GM21723 (cell line): Measurements from ENCODE around the gene UBAC2.

Source experiments
- ATAC-seq: cut with Tn5 transposase; IDR thresholded peaks from one replicate; pipeline ENCODE4 v1.9.1; 2021; ENCODE audit warnings: mild to moderate bottlenecking, moderate library complexity; ENCODE audit not compliant: unreplicated experiment

UBAC2 gene

DNA sequence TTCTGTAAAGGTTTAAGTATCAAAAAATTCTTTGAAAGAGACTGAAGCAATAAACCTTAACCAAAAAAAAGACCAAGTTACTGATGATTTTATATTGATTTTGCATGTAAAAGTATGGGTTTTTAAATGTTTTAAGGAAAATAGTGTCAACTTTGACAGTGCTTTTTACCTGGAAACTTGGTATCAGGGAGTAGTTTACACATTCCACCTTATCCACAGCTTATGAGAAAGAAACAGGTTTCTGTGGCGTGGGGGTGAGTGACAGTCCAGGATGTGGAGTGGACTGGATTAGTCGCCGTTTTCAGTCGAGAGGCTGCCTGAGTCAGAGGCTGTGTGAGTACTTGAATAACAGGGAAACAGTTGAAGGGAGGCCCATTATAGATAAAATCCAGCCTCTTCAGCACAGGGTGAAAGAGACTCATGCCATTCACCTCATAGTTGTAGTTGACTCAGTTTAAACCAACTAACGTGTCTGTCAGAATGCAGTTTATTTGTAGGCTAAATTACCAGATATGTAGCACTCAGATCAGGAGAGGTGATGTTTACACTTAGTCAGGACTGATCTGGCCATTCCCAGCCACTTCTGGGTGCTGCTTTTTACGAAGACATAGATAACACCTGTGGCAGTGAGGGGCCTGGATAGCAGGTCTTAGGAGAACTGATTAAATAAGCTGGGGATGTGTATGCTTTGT lies 107.1 kb downstream of the UBAC2 start:
- peak; percentile 43 for ATAC-seq

- no peak for ATAC-seq
These were observed 107.9 kb downstream of the UBAC2 start for GRCh38 chr13:99308471-99309087.

DNA sequence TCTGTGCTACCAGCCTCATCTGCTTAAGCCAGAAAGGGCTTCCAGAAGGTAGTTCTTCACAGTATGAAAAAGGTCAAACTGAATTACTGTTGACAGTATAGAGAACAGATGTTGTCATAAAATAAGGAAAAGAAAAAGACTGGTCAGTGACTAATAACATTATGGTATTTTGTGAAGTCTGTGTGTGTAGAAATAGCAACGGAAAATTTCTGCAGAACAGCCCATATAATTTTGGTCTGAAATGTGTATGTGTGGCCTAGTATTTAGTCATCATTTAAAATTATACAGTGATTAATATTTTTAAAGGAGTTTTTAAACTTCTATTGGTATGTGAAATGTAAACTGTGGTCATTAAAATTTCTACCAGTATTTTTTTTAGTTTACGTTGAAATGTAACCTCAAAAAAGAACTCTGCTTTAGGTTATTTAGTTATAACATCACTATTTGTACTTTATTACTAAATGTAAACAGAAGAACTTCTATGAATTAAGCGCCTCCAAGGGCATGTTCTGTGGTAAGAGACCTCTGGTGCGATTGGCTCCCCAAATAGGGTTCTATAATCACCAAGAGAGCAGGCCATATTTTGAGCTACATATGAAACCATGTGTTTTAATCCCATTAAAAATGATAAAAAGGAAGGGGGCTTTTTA lies 109.9 kb downstream of the UBAC2 start:
- ATAC-seq: no peak

DNA sequence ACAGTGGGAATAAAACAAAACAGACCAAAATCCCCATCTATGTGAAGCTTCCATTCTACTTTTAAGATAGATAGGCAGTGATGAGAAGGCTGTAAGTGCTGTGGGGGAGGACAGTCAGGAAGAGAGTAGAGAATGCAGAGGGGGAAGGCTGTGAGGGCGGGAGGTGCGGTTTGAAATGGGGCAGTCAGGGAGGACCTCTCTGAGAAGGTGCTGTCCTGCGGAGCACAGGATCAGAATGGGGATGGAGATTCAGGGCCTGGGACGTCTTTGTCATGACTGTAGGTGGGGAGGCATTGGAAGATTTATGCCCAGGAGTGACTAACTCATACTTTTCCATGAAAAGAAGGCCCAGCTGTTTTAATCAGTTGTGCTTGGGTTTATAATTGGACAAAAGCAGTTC lies 110.5 kb downstream of the UBAC2 start:
- no peak for ATAC-seq

DNA sequence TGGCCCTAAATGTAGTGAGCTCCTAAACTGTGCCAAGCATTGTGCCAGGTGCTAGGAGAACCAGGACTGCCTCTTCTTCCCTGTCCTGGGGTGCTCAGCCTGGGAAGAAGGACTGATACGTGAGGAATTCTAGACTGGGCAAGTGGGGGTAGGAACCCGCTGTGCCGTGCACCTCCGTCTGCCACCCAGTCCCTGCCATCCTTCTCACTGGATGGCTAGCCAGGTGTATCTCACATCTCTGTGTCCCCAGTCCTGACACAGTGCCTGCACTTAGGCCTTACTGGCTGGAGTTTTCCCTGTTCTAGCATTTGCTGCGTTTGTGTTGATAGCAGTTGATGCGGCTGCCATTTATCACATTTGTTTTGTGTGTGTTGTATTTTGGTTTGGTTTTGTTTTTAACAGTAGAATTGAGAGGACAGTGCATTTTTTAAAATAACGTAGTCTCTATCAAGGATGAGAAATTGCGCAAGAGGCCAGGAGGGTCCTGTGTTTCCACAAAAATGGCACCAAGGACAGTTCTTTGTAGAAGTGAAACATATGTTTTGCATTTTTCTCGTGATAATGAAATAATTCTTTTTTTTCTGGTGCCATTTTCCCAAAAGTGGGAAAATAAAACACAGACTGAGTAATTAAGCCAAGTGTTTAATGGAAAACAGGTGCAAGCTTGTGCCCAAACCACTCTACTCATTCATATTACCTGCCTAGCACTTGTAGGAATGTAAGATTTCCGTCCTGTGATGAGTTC lies 111.3 kb downstream of the UBAC2 start:
- no peak for ATAC-seq

DNA sequence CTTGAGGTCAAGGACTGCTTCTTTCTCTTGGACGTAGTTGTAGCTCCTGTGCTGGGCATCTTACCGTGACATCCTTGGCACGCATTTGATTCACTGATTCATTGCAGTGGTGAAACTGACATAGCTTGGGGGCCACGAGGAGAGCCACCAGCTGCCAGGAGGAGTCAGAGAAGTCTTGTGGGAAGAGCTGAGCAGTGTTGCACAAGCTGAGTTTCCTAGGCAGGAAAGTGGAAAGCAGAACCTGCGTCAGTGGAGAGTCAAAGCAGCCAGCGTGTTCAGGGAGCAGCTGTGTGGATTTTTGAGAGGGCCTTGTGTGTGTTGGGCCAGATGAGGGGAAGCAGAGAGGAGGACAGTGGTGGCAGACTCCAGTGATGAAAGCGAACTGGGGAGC lies 111.8 kb downstream of the UBAC2 start:
- ATAC-seq: no peak

DNA sequence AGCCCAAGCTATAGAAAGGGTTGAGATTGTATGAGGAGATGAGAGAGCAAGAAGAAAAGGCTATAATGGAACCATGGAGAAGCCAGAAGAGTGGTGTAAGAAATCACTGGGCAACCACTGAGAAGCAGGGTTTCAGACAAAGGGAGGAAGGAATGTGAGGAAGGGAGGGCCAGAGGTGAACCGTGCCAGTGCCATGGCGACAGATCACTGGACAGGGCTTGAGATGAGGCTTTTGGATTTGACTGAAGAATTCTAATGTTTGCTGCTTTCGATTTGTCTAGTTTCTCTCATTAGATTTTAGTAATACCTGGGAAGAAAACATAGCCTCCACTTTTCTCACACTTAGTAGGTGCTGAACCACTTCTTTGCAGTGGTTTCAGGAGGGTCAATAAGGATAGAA lies 112.8 kb downstream of the UBAC2 start:
- ATAC-seq: no peak

DNA sequence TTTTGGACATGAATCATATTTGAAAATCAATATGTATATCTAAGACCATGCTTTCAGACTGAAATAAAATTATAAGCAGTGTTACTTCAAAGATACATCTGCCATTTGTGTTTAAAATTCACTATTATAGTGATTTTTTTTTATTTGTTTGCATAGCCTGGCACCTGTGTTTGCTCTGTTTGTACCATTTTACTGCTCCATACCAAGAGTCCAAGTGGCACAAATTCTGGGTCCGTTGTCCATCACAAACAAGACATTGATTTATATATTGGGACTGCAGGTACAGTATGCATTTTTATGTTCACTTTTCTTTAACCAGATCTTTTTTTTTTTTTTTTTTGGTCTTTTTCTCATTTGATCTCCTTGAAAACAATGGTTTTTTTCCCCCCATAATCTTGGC lies 113.3 kb downstream of the UBAC2 start:
- no peak for ATAC-seq

- no peak for ATAC-seq
These were observed 114.1 kb downstream of the UBAC2 start for GRCh38 chr13:99314640-99315176.

- ATAC-seq: no peak
These were observed 114.5 kb downstream of the UBAC2 start for GRCh38 chr13:99315186-99315585.

DNA sequence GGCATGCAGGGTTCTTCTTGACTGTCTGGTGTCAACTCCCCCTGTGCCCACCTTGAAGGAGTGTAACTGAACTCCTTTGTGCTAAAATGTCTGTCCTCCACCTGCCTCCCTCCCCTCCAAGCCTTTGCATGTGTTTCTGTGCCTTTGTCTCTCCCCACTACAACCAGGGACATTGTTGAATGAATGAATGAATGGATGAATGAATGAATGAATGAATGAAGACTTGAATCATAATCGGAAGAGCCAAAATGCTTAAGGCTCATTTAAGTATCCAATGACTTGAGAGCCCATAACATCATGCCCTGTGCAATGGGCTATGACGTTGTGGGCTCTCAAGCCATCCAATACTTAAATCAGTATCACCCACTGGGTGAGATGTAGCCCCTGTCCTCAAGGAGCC lies 115.6 kb downstream of the UBAC2 start:
- no peak for ATAC-seq

DNA sequence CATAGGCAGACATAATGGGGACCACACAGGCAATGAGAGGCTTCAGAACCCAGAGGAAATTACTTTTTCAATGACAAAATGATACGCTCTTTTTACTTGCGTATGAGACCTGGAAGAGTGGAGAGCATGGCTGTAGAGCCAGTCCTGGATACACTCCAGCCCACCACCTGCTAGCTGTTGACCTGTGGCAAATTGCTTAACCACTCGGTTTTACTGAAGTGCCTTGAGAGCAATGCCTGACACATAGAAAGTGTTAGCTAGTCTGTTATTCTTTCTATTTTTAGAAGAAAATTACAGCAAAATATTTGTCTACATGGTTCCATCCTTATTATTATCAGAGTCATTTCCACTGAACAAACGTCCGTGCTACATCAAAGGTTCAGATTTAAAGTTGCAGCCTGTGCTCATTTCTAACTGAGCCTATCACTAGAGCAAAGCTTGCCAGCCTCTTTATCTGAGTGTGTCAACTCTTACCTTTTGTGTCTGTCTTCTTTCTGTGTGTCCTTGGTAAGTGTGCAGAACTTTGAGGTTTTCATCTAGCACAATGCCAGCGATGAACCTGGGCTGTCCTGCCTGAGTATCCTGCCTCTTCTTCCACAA lies 116.1 kb downstream of the UBAC2 start:
- ATAC-seq: no peak

DNA sequence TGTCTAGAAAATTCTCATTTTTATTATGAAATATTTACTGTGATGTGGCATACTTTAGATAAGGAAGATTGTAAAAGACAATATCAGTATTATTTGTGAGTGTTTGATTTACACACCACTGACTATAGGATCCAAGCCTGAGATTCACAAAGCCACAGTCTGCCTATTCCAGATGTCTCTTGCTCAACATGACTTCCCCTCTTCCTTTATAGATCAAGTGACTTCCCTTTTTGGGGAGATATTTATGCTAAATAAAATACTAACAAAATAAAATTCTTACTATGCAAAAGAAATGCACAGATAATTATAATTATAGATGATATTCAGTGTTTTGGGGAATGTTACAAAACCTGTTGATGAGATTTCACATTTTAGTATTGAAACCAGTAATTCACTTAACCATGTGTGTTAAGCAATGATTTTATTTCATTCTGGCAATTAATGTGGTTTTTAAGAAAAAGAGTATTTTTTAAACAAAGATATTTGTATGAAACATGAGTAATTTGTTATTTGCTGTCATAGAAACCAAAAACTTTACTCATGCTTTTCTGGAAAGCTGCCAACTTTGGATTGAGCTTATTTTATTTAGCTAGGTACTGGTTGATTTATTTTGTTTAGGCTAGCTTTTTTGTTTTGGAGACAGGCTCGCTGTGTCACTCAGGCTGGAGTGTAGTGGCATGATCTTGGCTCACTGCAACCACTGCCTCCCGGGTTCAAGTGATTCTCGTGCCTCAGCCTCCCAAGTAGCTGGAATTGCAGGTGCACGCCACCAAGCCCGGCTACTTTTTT lies 120.2 kb downstream of the UBAC2 start:
- ATAC-seq: no peak

GRCh38 chr13:99321709-99322108 lies 121.1 kb downstream of the UBAC2 start:
- ATAC-seq: no peak

DNA sequence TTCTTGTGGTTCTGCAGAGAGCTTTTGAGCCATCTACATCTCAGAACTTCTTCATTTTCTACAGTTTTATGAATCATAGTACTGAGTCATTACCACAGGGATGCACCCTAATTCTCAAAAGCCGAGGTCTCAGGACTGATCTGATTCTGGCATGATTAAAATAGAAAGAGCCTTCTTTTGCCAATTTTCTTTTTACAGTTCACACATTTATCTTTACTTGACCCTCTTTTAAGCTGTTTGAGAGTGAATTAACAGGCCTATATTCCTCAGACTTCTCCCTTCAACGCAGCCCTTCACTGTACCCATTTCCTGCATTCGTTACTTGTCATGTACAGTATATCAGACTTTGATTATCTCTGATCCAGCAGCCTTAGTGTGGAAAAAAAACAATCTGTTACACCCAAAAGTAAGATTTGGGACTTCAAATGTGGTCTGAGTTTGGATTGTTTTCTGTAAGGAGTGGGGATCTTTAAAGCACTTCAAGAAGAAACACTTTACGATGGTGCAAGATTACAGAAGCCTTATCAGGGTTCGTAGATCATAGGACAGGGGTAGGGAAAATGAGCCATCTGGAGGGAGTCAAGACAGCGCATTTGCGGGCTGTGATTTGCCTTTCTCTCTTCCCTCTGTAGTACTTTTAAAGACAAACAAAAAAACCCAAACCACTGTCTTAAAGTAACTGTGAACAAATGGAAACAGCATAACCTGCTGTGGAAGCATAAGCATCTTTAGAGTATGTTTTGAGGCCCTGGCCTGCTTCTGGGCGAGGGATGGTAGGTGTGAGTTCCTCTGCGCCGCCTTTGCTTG lies 121.8 kb downstream of the UBAC2 start:
- ATAC-seq: peak; percentile 85

- ATAC-seq: no peak
These were observed 122.8 kb downstream of the UBAC2 start for GRCh38 chr13:99323488-99323887.

- no peak for ATAC-seq
These were observed 125.4 kb downstream of the UBAC2 start for GRCh38 chr13:99326012-99326411.

GRCh38 chr13:99327126-99327525 lies 126.5 kb downstream of the UBAC2 start:
- no peak for ATAC-seq

DNA sequence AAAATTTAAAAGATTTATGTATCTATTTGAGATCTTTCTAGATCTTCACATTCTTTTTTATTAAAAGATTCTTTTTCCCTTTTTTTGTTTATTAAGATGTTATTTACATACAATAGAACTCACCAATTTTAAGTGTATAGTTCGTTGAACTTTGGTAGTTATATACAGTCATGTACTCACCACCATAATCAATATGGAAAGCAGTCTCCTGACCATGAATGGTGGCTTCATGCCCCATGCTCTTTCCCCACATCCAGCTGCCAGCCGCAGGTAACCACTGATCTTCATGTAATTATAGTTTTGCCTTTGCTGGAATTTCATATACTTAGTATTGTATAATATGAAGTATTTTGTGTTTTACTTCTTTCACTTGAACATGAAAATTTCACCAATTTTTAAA lies 127.1 kb downstream of the UBAC2 start:
- no peak for ATAC-seq
